K562 (cell line): ENCODE measurements around the gene CTBP2. TPM values are rescaled to one million over a fixed set of nuclear protein-coding genes. Genes with fewer than 3 reads are reported as not detected.
A peak's percentile ranks its signal among the peaks of the same experiment; 100 is the strongest.

Experiments used
- ATAC-seq: fragments of 200-7000 bp; cut with Tn5 transposase; 3 replicates; pipeline ENCODE4 v1.9.1; 2020; ENCODE audit warnings: moderate library complexity
- BruUV-seq: library from RNA; stranded (reverse); fragments of 400-500 nt; replicated peaks from 2 replicates; lab custom pipeline; 2021; lab: Mats Ljungman, UMichigan
- CTCF ChIA-PET: fragments of 300-600 bp; formaldehyde crosslinking; extraction: SDS; loops from one replicate; lab custom pipeline; 2021; ENCODE audit warnings: low intra/inter-chr PET ratio; lab: Yijun Ruan, JAX
- POLR2A ChIA-PET: fragments of 300-600, 350-650 bp; sonication (Branson Sonifier 250); formaldehyde crosslinking; extraction: SDS; loops from one replicate; lab custom pipeline; 2021; ENCODE audit warnings: antibody characterized with exemption, inconsistent platforms; lab: Yijun Ruan, JAX
- DNase-seq, 4 experiments: peaks; one replicate each; pipeline versions ENCODE4 v3.0.0 to v3.0.0-alpha.2; 2011 to 2018; ENCODE audit warnings: low spot score in 3 of 4, mixed read lengths in 3 of 4; ENCODE audit errors: extremely low read depth in 1 of 4
- FAIRE-seq: peaks from 2 replicates; lab custom pipeline; 2011; peaks lifted over from hg19 to GRCh38; lab: Jason Lieb, UNC
- H2AFZ ChIP-seq: 2 replicates; pipeline ENCODE4 v1.6.0; 2011; ENCODE audit warnings: low read depth, low read length, control low read depth, inconsistent platforms
- H3K27ac ChIP-seq: fragments of 200-600 bp; 3 replicates; pipeline ENCODE4 v1.8.0; 2011; ENCODE audit warnings: low read depth, mild to moderate bottlenecking, control low read depth, inconsistent platforms, low read length, moderate library complexity, mixed read lengths; ENCODE audit errors: extremely low read depth
- H3K27me3 ChIP-seq, 2 experiments: fragments of 300-600 bp in 1 of 2; 2 replicates in 1 of 2; 3 replicates in 1 of 2; pipeline versions ENCODE4 v1.6.0 to v1.8.0; 2011; ENCODE audit warnings: inconsistent platforms in 2 of 2, low read length in 2 of 2, mild to moderate bottlenecking in 1 of 2, mixed read lengths in 1 of 2, moderate library complexity in 1 of 2; ENCODE audit not compliant: control insufficient read depth in 2 of 2, insufficient read depth in 2 of 2
- H3K36me3 ChIP-seq: fragments of 300-600 bp; 3 replicates; pipeline ENCODE4 v1.8.0; 2011; ENCODE audit warnings: mild to moderate bottlenecking, low read length, inconsistent platforms; ENCODE audit not compliant: control insufficient read depth, insufficient read depth
- H3K4me1 ChIP-seq, 2 experiments: fragments of 200-600 bp in 1 of 2; replicated peaks in 1 of 2; 2 replicates in 1 of 2; 3 replicates in 1 of 2; pipeline versions ENCODE4 v1.5.1 to v1.8.0; 2011; ENCODE audit warnings: inconsistent platforms in 2 of 2, low read length in 2 of 2, mild to moderate bottlenecking in 1 of 2, mixed read lengths in 1 of 2, moderate library complexity in 1 of 2; ENCODE audit not compliant: control insufficient read depth in 2 of 2, insufficient read depth in 2 of 2
- H3K4me2 ChIP-seq: 2 replicates; pipeline ENCODE4 v1.6.1; 2011; ENCODE audit warnings: low read length, control low read depth, inconsistent platforms, mixed read lengths; ENCODE audit not compliant: insufficient read depth
- H3K4me3 ChIP-seq: fragments of 200-600 bp; sonication (generic), shearing (Covaris generic); 2 replicates; pipeline ENCODE4 v1.5.1; 2016; ENCODE audit warnings: control low read depth, inconsistent platforms
- H3K79me2 ChIP-seq: fragments of 200-600 bp; 3 replicates; pipeline ENCODE4 v1.8.0; 2011; ENCODE audit warnings: low read length, inconsistent platforms; ENCODE audit not compliant: control insufficient read depth, insufficient read depth
- H3K9ac ChIP-seq, 2 experiments: 2 replicates each; pipeline versions ENCODE4 v1.6.0 to v1.6.1; 2011; ENCODE audit warnings: low read depth in 2 of 2, low read length in 2 of 2, control low read depth in 1 of 2, inconsistent platforms in 1 of 2, mild to moderate bottlenecking in 1 of 2, mixed read lengths in 1 of 2; ENCODE audit not compliant: insufficient read depth in 1 of 2
- H3K9me1 ChIP-seq: one replicate; pipeline ENCODE4 v1.6.0; 2011; ENCODE audit warnings: inconsistent platforms, mild to moderate bottlenecking, low read length, moderate library complexity; ENCODE audit not compliant: control insufficient read depth, insufficient read depth
- H3K9me3 ChIP-seq: replicated peaks from 2 replicates; pipeline ENCODE4 v1.5.1; 2011; ENCODE audit warnings: low read depth, low read length, inconsistent platforms; ENCODE audit not compliant: control insufficient read depth, insufficient read depth
- H4K20me1 ChIP-seq: replicated peaks from 2 replicates; pipeline ENCODE4 v1.6.1; 2011; ENCODE audit warnings: low read length, inconsistent platforms, mixed read lengths; ENCODE audit not compliant: control insufficient read depth, insufficient read depth
- ARID1B ChIP-seq: fragments of 450-650 bp; IDR thresholded peaks from 2 replicates; pipeline ENCODE4 v1.6.1; 2016; ENCODE audit warnings: antibody characterized with exemption, mild to moderate bottlenecking, inconsistent platforms
- CBFA2T3 ChIP-seq: fragments of 450-650 bp; IDR thresholded peaks from 2 replicates; pipeline ENCODE4 v1.6.1; 2017
- DMBX1 ChIP-seq: fragments of 250-450 bp; sonication (Bioruptor Pico); IDR thresholded peaks from 2 replicates; pipeline ENCODE4 v1.8.0; 2022; ENCODE audit warnings: inconsistent platforms, mild to moderate bottlenecking, moderate library complexity, borderline replicate concordance
- GATA2 ChIP-seq: sonication (generic); formaldehyde crosslinking; IDR thresholded peaks from 2 replicates; pipeline ENCODE4 v1.4.0; 2020; ENCODE audit warnings: mild to moderate bottlenecking, missing genetic modification reagents
- JUND ChIP-seq, 2 experiments: IDR thresholded peaks; 2 replicates in 1 of 2; 3 replicates in 1 of 2; pipeline ENCODE4 v1.6.1; 2011; ENCODE audit warnings: borderline replicate concordance in 2 of 2, low read depth in 2 of 2, low read length in 2 of 2, improper control_type of control experiment in 1 of 2, missing biosample characterization in 1 of 2, missing genetic modification characterization in 1 of 2, missing genetic modification reagents in 1 of 2
- KDM1A ChIP-seq, 2 experiments: fragments of 450-650 bp; IDR thresholded peaks; 2 replicates each; pipeline ENCODE4 v1.6.1; 2016; ENCODE audit warnings: mild to moderate bottlenecking in 2 of 2
- MCM5 ChIP-seq: fragments of 450-650 bp; IDR thresholded peaks from 2 replicates; pipeline ENCODE4 v1.6.1; 2016; ENCODE audit warnings: low read depth
- MYC ChIP-seq, 2 experiments: fragments of 250-450 bp in 1 of 2; sonication (Bioruptor Pico) in 1 of 2; IDR thresholded peaks; 2 replicates each; pipeline versions ENCODE4 v1.5.1 to v1.6.1; 2012 to 2021; ENCODE audit warnings: low read depth in 2 of 2, borderline replicate concordance in 1 of 2, improper control_type of control experiment in 1 of 2, low read length in 1 of 2, mild to moderate bottlenecking in 1 of 2, moderate library complexity in 1 of 2
- NR2C2 ChIP-seq, 2 experiments: fragments of 200-800 bp in 1 of 2; sonication (Bioruptor generic) in 1 of 2; sonication (generic) in 1 of 2; formaldehyde crosslinking in 1 of 2; IDR thresholded peaks; 2 replicates each; pipeline versions ENCODE4 v1.6.1 to v1.8.0; 2016 to 2022; ENCODE audit warnings: mild to moderate bottlenecking in 1 of 2, missing compliant biosample characterization in 1 of 2, missing genetic modification characterization in 1 of 2, missing genetic modification reagents in 1 of 2
- POLR2AphosphoS5 ChIP-seq: IDR thresholded peaks from 2 replicates; pipeline ENCODE4 v1.6.1; 2011; ENCODE audit warnings: mild to moderate bottlenecking, low read depth, low read length, moderate library complexity; ENCODE audit not compliant: control insufficient read depth, insufficient read depth
- PYGO2 ChIP-seq: fragments of 450-650 bp; IDR thresholded peaks from 2 replicates; pipeline ENCODE4 v1.6.1; 2016; ENCODE audit warnings: mild to moderate bottlenecking, missing genetic modification characterization, moderate library complexity, missing compliant biosample characterization
- SMAD4 ChIP-seq: fragments of 250-450 bp; sonication (Bioruptor Pico); conservative IDR thresholded peaks from 2 replicates; pipeline ENCODE4 v1.8.0; 2021; ENCODE audit warnings: inconsistent platforms, mild to moderate bottlenecking, moderate library complexity
- ZNF766 ChIP-seq: fragments of 200-800 bp; sonication (Bioruptor generic); conservative IDR thresholded peaks from 2 replicates; pipeline ENCODE4 v1.6.1; 2016; ENCODE audit warnings: missing genetic modification characterization, missing compliant biosample characterization
- ZSCAN29 ChIP-seq: fragments of 450-650 bp; IDR thresholded peaks from 2 replicates; pipeline ENCODE4 v1.6.1; 2017
- WGBS: fragments of 100-300 bp; shearing (Covaris generic); methylation state at CpG from one replicate; pipeline ENCODE4 v1.1.6; 2016; ENCODE audit warnings: low coverage, mixed read lengths; ENCODE audit not compliant: insufficient coverage; ENCODE audit errors: missing lambda C conversion rate; 5-methylcytosine and 5-hydroxymethylcytosine counted together
- in situ Hi-C: fragments of 300-500 bp; cut with MboI; formaldehyde crosslinking; loops from 4 replicates; pipeline ENCODE4 v1.15.0; 2018; ENCODE audit warnings: inconsistent platforms, mixed read lengths
- intact Hi-C: fragments of 100-400 bp; cut with micrococcal nuclease; formaldehyde crosslinking; loops from 2 replicates; pipeline ENCODE4 v1.14.2; 2022
- polyA plus RNA-seq, 8 experiments: library from polyadenylated mRNA; depleted of rRNA in 4 of 8; stranded (reverse) in 5 of 8; unstranded in 3 of 8; fragments of >200 nt; fragmentation: Nextera tagmentation in 2 of 8; fragmentation: Illumina TruSeq in 1 of 8; extraction: Ambion mirVana in 2 of 8; extraction: Trizol in 1 of 8; gene quantifications; 2 replicates each; pipeline versions ENCODE4 v1.2.1 to v1.2.3, GENCODE V29; 2011 to 2014; ENCODE audit warnings: inconsistent platforms in 1 of 8, missing spikeins in 1 of 8
- total RNA-seq, 7 experiments: library from RNA; depleted of rRNA in 6 of 7; stranded (reverse); fragments of >200 nt in 6 of 7; fragmentation: Illumina TruSeq in 2 of 7; extraction: Trizol in 2 of 7; gene quantifications; 2 replicates each; pipeline versions ENCODE4 v1.2.1 to v1.2.3, GENCODE V29; 2011 to 2021; ENCODE audit warnings: low replicate concordance in 1 of 7
- TF ChIP-seq, protein P1 (sequence below): sonication (generic); formaldehyde crosslinking; IDR thresholded peaks from 2 replicates; pipeline ENCODE4 v1.5.0; 2020; ENCODE audit warnings: missing genetic modification reagents
- TF ChIP-seq, protein P2 (sequence below): IDR thresholded peaks from 2 replicates; pipeline ENCODE4 v1.6.1; 2012; ENCODE audit warnings: low read depth, low read length, improper control_type of control experiment, borderline replicate concordance

Gene CTBP2
- total and polyA plus RNA-seq, 9 of the 15 experiments (the other 6 are each of a cell fraction or from before 2014, with no cell fraction given): 1.3 to 8.8 (median 5.1) TPM

GRCh38 chr10:125050383-125050782 lies 110.0 kb downstream of the CTBP2 start (continued):
- TF ChIP-seq NR2C2 (CRISPR knock-in tag; IDR thresholded peaks at IDR 0.05) (no peak), NR2C2 (tag; IDR thresholded peaks at IDR 0.05) (no peak)

DNA sequence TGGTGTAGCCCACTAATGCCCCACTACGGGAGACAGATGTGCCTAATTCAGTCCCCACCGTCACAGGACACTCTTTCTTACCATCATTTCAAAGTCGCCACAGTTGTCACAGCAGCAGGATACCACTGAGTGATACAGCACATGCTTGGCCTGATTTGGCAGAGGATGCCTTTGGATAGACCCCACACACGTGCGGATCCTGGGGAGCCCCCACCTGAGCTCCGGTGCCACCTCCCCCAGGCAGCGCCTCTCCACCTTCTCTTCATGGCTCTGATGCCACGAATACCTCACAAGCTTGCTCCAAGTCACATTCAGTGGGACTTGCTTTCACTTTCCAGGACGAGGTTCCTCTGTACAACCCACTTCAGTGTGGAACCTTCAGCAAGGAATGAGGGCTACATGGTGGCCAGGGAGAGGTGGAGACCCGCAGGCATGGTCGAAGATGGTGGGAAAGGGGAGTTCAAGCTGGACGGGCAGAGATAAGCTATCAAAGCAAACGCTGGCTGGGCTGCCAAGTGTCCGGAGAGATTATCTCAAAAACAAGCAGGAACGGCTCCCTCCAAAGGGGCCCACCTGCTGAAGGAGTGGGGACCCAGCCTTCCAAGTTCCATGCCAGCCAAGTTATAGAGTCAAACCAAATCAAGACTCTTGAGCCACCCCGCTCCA lies 111.0 kb downstream of the CTBP2 start:
- peaks cover 41 to 60% of the 10 kb centered on the region in 2 experiments; a peak in 4 of 5 replicates for H3K4me1 ChIP-seq
- POLR2A ChIA-PET: interaction anchor here (0.6 kb wide), 1 partner anchor 191 kb away, joined by 3 read pairs; no protein-coding TSS in a partner anchor
- ATAC-seq (peak; percentile 7), FAIRE-seq (peak; percentile 48), DNase-seq (peak; percentile 63 to 76 (median 66))
- H3K4me2 ChIP-seq: peak overlapping the region; percentile 57
- H2AFZ ChIP-seq: no peak overlapping the region
- CTCF ChIA-PET: no interaction called here
- H3K4me3 ChIP-seq: no peak overlapping the region
- intact Hi-C loops (loop anchor here (10.0 kb wide), 3 partner anchors 255 to 575 kb away; partner anchors contain the start of gene EEF1AKMT2), in situ Hi-C loops (loop anchor here (5.0 to 25.0 kb wide), 5 partner anchors 107 to 787 kb away; partner anchors contain the start of genes FAM53B and ZRANB1)
- H4K20me1 ChIP-seq: peaks cover 22% of the 10 kb centered on the region
- WGBS: 9% methylated on average over 14 of the region's 16 CpGs
- H3K9me3 ChIP-seq: no peaks in the 10 kb centered on the region
- H3K9ac ChIP-seq: peak overlapping the region; percentile 11 to 80; a peak in 3 of 4 replicates
- no TSS peak for BruUV-seq
- H3K27me3 ChIP-seq: no peaks in the 10 kb centered on the region
- H3K9me1 ChIP-seq: peaks cover 6% of the 10 kb centered on the region
- H3K36me3 ChIP-seq: peaks cover 12% of the 10 kb centered on the region; the same call in 2 of the 3 replicates
- H3K79me2 ChIP-seq: peaks cover 90% of the 10 kb centered on the region
- H3K27ac ChIP-seq: peak overlapping the region; percentile 5; the same call in 2 of the 3 replicates
- TF ChIP-seq ZSCAN29: no peak
- TF ChIP-seq CBFA2T3: peak; percentile 96
- peak; percentile 68; the same call in 1 of the 2 replicates for TF ChIP-seq DMBX1 (CRISPR knock-in tag)
- TF ChIP-seq, protein P1, sequence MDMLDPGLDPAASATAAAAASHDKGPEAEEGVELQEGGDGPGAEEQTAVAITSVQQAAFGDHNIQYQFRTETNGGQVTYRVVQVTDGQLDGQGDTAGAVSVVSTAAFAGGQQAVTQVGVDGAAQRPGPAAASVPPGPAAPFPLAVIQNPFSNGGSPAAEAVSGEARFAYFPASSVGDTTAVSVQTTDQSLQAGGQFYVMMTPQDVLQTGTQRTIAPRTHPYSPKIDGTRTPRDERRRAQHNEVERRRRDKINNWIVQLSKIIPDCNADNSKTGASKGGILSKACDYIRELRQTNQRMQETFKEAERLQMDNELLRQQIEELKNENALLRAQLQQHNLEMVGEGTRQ: no peak
- TF ChIP-seq MYC (IDR thresholded peaks at IDR 0.05; ENCODE audit: low read depth, low read length): peak; percentile 37; the same call in 1 of the 2 replicates
- no peak for TF ChIP-seq MYC (CRISPR knock-in tag; IDR thresholded peaks at IDR 0.05; ENCODE audit: borderline replicate concordance, low read depth)
- peak; percentile 95 for TF ChIP-seq ARID1B
- TF ChIP-seq ZNF766: 0 out of 2 replicates have a peak, but pooled peaks have one; percentile 56
- TF ChIP-seq GATA2 (CRISPR knock-in tag): peak; percentile 72
- TF ChIP-seq PYGO2 (tag): no peak
- TF ChIP-seq KDM1A (IDR thresholded peaks at IDR 0.05): peak in 1 of 2 experiments; percentile 31; a peak in 1 of 4 replicates
- TF ChIP-seq SMAD4 (CRISPR knock-in tag): peak; percentile 72
- TF ChIP-seq POLR2AphosphoS5: peak; percentile 53; the same call in 1 of the 2 replicates
- 0 out of 2 replicates have a peak, but pooled peaks have one; percentile 10 for TF ChIP-seq JUND (IDR thresholded peaks at IDR 0.05; ENCODE audit: borderline replicate concordance, low read depth, low read length)
- TF ChIP-seq JUND (tag; IDR thresholded peaks at IDR 0.05; ENCODE audit: borderline replicate concordance, low read depth, low read length): no peak; the same call in 2 of the 3 replicates
- TF ChIP-seq MCM5: no peak
- TF ChIP-seq, protein P2, sequence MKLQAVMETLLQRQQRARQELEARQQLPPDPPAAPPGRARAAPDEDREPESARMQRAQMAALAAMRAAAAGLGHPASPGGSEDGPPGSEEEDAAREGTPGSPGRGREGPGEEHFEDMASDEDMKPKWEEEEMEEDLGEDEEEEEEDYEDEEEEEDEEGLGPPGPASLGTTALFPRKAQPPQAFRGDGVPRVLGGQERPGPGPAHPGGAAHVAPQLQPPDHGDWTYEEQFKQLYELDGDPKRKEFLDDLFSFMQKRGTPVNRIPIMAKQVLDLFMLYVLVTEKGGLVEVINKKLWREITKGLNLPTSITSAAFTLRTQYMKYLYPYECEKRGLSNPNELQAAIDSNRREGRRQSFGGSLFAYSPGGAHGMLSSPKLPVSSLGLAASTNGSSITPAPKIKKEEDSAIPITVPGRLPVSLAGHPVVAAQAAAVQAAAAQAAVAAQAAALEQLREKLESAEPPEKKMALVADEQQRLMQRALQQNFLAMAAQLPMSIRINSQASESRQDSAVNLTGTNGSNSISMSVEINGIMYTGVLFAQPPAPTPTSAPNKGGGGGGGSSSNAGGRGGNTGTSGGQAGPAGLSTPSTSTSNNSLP: no peak
